ENCODE results near the gene LINC01488.

The LINC01488 gene

DNA sequence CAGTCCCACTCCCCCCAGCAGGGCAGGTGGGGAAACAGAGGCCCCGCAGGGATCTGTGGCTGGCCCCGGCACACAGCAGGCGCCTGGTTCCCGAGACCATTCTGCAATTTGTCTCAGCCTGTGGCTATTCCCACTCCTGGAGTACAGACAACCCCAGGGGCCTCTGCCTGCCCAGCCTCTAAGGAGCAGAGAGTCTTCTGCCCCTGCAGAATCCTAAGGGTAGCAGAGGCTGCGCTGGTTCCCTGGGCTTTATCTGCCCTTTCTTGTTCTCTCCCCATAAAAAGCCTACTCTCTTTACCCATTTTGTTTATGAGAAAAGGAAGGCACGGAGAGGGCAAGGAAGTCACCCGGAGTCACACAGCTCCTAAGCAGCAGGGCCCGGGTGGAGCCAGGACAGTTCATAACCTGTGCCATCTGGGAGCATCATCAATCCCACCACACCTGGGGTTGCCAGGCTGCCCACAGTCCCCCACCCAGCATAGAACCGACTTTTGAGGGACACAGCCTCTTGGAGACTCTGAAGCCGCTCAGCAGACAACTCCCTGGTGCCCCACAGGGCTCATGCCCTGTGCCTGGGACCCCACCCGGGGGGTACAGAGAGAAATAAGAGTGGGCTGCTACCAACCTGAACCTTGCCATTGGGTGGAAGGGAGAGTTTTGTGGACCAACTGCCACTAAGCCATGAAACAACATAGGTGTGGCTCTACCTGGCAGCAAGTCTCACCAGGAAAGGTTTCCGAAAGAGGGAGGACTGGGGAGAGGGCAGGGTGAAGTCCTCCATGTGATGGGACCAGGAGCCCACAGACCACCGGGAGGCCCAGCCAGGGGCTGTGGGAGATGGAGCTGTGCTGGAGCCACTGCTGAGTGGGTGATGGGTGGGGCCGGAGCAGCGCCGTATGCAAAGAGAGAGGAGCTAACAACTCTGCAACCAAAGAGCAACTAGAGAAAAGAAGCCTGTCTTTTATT is 17.2 kb upstream of the LINC01488 start:
- no peak for DNase-seq (ENCODE audit: low read depth)

GRCh38 chr11:69465236-69466000 is 16.0 kb upstream of the LINC01488 start:
- DNase-seq (ENCODE audit: low read depth) = no peak

DNA sequence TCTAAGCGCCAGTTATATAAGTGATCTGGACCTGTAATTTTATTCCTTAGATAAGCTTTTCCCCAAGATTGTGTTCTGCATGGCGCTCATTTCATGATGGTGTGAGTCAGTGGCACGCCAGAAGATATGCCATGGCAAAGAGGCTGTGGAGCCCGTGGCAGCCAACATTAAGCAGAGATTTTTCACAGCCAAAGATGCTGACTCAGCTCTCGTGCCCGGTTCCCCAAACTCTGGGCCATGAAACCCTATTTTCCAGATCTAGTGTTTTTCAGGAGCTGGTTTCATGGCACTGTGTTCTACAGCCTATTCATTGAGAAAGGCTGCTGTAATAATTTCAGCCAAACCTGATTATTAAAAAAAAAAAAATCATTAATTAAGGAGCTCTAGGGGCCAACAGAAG is 15.4 kb upstream of the LINC01488 start:
- DNase-seq (ENCODE audit: low read depth) = no peak

GRCh38 chr11:69467196-69467595 is 14.3 kb upstream of the LINC01488 start:
- no peak for DNase-seq (ENCODE audit: low read depth)

DNA sequence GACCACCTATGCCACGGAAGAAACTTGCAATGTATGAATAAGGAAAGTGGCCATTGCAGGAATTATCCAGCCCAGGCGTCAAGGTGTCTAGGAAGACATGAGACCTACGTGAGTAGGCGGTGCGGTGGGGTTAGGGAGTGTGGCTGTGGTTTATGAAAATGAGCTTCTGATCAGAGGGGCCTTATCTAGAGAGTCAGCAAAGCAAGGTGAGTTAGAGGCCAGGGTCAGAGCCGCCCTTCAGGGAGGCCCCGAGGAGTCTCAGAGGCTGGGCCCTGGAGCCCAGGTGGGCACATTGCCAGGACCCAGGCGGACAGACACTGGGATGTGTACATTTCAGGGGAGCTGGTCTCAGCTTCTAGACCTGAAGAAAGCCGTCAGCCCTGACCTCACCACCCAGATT is 13.8 kb upstream of the LINC01488 start:
- DNase-seq (ENCODE audit: low read depth) = no peak

- DNase-seq (ENCODE audit: low read depth) = no peak
Observed at GRCh38 chr11:69468221-69468620, 13.2 kb upstream of the LINC01488 start.

DNA sequence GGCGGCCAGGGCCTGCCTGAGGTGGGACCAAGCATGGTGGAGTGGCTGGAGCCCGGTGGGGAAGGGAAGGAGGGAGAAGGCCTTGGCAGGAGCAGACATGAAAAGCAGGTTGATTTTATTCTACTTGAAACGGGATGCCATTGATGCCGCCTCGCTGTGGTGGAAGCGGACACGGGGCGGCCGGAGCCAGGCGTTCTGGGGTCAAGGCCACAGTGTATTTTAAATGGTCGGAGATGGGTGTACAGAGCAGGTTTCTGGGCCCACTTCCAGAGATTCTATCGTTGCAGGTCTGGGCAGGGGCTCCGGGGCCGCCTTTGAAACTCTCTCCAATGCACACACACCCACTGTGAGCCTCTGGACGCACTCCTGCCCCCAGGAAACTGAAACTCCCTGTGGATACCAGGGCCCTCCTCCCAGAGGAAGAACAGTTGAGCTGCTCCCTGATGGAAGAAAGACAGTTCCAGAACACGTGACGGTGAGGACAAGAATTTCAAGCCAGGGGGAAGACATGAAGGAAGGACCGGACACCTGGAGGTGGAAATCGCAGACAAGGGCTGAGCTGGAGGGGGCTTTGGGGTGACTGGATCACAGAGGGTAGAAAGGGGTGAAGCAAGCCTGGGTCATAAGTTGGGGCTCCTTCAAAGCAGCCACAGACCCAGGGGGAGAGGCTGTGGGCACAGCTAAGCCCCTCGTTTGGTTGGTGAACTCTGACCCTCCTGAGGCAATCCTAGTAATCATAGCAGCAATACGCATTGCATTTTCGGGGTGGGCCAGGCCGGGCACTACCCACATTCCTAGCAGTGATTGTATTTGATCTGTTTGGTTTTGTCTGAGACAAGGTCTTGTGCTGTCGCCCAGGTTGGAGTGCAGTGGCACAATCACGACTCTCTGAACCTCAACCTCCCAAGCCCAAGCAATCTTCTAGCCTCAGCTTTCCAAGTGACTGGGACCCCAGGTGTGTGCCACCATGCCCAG is 12.3 kb upstream of the LINC01488 start:
- DNase-seq (ENCODE audit: low read depth) = no peak

- DNase-seq (ENCODE audit: low read depth) = no peak
Observed at GRCh38 chr11:69470301-69470700, 11.2 kb upstream of the LINC01488 start.

- no peak for DNase-seq (ENCODE audit: low read depth)
Observed at GRCh38 chr11:69470793-69471728, 10.4 kb upstream of the LINC01488 start.

DNA sequence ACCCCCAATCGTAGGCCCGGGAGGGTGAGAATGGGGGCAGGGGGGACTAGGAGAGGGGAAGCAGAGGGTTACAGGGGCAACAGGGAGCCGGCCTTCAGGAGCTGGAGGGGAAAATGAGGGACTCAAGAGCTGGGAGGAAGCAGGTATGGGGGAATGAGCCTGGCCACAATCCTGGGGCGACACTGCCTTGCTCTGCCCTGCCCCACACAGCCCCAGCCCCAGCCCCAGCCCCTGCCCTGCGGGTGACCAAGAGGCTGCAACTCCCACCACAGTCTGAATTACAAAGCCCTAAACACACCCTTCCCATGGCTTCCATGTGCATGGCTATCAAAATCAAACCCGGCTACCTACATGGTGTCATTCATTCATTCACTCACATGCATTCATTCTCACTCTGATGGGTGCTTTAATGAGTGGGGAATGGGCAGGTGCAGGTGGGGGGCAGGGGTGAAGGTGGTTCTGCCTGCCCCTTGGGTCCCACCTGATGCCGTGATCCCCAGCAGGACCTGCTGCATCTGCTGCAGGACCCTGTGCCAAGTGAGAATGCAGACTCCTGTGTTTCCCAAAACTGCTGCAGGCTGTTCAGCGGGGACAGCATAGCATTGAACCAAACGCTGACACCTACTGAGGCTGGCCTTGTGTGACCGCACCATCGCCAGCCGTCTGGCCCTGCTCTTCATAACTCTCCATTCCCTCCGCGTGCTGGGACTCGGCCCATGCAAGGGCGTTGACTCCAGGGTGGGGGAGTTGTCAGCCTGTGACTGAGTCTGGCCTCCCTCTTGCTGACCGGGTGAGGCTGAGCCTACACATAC is 9.5 kb upstream of the LINC01488 start:
- no peak for DNase-seq (ENCODE audit: low read depth)

DNA sequence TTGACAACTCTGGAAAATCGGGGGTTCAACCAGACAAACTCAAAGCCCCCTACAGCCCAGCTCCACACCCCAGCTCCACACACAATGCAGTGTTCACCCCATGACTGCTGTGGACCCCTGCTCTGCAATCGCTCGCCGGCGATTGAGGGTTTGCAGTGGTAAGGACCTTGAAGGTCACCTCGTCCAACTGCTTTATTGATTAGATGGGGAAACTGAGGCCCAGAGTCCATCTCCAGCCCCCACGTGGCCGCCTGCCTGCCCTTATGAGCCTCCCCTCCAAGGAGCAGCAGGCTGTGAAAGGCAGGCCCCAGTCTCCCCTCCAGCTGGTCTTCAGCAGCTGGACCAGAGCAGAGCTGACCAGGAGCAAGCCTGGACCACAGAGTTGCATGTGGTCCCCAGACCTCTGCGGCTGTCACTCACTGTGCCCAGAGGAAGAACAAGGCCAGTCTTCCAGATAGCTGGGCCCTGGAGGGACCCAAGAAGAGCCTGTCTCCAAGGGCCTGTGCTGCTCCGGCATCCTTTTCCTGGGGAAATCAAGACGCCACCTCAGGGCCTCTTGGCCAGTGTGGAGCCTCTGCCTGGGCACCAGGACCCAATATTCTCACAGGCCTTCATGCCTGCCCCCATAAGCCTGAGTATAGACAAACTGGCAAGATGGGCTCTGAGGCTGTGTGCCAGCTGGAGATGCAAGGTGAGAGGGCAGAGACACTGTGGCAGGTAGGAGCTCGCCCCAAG is 8.8 kb upstream of the LINC01488 start:
- DNase-seq (ENCODE audit: low read depth) = no peak

DNA sequence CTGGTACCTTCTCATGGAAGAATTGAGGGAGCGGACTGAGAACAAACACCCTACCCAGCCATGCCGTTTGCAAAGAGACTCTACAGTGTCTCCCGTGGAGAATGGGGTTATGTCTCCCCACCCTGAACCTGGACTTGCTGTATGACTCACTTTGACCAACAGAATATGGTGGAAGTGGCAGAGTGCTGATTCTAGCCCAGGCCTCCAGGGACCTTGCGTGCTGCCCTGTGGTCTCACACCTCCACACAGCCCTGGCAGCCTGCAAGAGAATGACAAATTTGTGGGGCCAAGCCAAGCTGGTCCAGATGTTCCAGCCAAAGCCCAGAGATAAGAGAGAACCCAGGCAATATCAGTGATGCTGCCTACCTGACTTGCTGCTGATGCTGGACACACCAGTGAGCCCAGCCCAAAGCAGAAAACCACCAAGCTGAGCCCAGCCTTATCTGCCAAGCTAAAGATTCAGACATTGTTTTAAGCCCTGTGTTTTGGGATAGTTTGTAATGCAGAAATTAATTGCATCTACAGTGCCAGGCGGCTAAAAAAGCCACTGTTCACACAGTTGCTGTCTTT is 8.1 kb upstream of the LINC01488 start:
- no peak for DNase-seq (ENCODE audit: low read depth)

DNA sequence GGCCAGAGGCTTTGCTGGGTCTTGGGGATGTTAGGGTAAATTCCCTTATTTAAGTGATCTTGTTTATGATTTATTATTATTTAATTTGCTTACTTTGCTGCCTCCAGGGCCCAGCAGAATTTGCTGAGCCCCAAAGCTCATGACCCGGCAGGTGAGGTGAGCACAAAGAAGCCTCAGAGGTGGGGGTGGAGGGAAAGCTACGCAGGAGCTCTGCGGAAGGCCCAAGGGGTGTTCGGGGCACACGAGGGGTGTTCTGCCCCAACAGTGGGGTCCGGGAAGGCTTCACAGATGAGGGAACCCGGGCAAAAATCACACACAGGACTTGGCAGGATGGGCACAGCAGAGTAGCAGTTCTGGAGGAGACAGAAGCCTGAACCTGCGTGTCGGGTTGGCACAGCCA is 6.7 kb upstream of the LINC01488 start:
- DNase-seq (ENCODE audit: low read depth) = no peak

DNA sequence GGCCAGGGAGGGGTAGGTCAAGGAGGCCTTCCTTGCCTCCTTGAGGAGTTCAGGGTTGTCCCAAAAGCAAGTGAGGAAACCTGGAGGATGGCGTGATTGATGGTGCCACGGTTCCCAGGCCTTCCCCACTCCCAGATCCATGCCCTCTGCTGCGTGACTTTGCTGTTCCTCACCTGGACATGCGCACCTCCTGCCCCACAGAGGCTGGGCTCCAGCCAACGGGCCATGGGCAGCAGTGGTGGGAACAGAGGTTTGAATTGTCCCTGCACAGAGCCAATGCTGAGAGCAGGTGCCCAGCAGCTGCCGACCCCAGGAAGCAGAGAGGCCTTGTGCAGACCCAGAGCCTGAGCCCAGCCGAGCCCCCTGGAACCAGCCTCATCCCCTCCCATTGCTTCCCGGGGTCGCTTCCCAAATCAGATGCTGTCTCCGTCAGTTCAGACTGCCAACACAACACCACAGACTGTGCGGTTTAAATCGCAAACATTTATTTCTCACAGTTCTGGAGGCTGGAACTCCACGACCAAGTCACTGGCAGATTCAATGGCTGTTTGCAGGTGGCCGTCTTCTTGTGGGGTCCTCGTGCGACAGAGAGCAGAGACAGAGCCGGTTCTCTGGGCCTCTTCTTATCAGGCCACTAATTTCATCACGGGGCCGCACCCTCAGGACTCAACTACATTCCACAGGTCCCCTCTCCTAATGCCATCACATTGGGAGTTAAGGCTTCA is 6.2 kb upstream of the LINC01488 start:
- no peak for DNase-seq (ENCODE audit: low read depth)

GRCh38 chr11:69475866-69476471 is 5.5 kb upstream of the LINC01488 start:
- DNase-seq (ENCODE audit: low read depth) = no peak

DNA sequence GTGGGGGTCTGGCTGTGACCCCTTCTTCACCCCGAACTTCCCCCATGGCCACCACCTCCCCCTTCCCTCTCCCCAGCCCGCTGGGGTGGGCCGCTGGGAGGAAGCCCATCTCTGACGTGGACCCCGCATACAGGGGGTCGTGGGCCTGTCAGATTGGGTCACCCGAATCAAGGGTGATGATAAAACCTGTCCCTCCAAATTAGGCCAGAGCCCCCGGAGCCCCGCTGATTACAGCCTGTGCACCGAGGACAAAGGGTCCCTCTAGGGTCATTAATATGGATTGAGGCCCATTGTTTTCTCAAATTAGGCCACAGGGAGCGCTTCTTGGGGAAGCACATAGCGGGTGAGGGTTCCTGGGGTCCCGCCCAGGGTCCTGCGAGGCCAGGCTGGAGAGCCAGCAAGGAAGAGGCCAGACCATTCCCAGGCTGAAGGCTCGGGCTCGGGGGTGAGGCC is 4.9 kb upstream of the LINC01488 start:
- DNase-seq (ENCODE audit: low read depth) = no peak

- no peak for DNase-seq (ENCODE audit: low read depth)
Observed at GRCh38 chr11:69477086-69477485, 4.4 kb upstream of the LINC01488 start.

All from non-pigmented ciliary epithelial cell (primary cell).